ENCODE measurements around the gene HAUS7.

GRCh38 chrX:153448556-153449367 lies 21.6 kb downstream of the HAUS7 start:
- TF ChIP-seq CTCF (conservative IDR thresholded peaks at IDR 0.05) (no peak), EZH2 (IDR thresholded peaks at IDR 0.05; ENCODE audit: low read depth) (no peak)
